GM21825 (cell line): ENCODE measurements around the gene PLXNA4.

ENCODE experiments used
- ATAC-seq: cut with Tn5 transposase; IDR thresholded peaks from one replicate; pipeline ENCODE4 v1.9.1; 2021; ENCODE audit warnings: mild to moderate bottlenecking, moderate library complexity; ENCODE audit not compliant: unreplicated experiment

The PLXNA4 gene

DNA sequence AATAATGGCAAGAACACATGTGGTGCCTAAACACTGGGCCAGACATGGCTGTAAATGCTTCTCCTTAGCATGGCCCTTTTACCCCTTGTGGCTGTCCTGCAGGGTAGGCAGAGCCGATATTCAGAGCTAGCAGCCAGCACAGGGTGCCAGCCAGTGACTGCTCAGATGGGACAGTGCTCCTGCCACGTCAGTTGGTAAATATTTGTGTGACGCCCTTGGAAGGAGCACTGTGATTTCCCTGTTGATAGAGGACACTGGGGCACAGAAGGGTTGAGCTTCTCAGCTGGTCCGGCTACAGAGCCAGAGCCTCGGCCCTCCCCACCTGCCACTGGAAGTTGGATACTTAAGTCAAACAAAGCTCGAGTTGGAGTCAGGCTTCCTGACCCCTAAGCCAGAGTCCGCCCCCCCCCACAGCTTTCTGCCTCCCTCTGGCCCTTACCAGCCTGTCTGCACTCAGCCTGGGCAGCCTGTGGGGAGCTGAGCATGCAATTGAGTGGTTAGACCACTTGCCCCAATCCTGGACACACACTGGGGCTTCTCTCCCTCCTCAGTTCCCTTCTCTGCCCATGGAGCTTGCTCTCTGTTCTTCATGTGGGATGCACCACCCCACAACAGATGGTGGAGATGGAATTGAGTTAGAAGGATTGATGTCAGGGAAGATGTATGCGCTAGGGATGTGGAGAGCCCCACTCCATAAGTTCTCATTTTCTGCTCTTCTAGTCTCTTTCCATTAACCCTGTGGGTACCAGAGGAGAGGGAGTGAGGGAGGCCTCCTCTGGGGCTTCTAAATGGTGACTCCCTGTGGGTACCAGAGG lies 350.8 kb downstream of the PLXNA4 start:
- ATAC-seq: no peak

DNA sequence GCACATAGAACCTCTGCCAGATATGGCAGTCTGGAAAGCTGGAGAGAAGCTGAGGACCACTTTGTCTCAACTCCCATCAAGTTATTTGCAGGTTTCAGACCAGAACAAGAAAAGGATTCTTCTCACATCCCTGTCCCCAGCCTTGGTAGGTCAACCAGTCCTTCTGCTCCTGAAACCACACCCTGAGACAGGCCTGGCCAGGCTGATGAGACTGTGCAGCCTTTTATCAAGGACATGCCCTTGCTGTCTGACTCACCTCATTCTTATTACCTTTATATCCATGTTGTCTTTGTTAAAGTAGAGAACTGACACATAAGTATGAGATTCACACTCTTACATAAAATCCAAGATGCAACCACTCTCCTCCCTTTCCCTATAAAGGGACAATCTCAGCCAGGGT lies 354.9 kb downstream of the PLXNA4 start:
- no peak for ATAC-seq

DNA sequence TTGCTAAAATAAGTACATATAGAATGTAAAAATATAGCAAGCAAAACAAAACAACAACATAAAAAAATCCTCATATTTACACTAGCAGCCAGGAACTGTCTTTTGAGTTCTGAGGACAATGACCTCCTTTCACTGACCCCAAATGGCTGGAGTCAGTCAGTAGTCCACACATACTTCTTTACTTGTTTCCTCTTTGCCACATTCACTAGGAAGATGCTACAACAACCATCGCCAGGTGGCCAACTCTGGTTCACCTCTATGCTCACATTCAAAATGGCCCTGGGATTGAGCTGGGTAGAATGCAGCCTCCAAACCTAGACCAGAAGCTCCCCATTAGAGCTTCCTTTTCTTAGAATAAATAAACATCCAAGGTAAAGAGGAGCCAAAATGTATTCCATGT lies 356.2 kb downstream of the PLXNA4 start:
- no peak for ATAC-seq

DNA sequence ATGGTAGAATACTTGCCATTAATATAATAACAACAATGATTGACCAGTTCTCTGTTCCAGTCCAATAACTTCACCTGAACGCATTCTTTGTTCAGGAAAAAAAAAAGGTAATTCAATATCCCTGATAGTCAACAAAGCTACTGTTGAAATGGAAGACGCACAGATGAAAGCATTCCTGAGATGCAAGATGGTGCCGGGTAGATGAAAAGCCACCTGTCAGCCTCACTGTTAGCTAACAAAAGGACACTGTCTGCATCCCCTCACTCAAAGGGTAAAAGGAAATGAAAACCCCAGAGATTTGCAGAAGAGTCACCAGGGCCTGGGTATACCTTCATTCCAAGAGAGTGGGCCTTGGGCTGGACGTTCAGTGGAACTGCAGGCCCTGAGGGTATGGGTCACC lies 357.4 kb downstream of the PLXNA4 start:
- ATAC-seq: no peak

DNA sequence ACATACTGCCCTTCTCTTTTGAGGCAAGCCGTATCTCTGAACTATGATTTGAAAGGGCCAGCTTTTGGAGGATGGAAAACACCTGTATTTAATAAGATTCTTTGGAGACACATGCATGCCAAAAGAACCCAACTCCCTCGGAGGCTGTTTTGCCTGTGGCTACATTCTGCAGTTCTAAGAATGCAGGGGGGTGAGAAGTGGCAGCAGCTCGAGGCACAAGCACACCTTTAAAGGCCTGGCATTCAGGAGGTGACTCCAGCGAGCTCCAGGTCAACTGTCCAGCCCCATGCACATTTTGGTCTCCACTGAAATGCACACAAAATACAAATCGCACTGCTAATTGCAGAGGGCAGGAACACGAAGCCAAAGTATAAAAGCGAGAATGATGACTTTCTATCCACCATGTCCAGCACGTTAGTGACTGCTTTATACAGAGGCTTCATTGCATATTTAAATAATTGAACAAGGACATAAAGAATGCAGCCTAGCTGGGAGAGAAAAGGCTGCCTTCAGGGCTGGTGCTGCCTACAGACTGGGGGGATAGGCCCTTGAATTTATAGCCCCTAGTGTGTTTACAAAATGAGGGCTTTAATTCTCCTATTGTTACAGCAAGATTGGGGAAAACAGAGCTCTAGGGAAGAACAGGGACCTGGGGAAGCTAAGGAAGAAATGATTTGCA lies 359.3 kb downstream of the PLXNA4 start:
- ATAC-seq: no peak

DNA sequence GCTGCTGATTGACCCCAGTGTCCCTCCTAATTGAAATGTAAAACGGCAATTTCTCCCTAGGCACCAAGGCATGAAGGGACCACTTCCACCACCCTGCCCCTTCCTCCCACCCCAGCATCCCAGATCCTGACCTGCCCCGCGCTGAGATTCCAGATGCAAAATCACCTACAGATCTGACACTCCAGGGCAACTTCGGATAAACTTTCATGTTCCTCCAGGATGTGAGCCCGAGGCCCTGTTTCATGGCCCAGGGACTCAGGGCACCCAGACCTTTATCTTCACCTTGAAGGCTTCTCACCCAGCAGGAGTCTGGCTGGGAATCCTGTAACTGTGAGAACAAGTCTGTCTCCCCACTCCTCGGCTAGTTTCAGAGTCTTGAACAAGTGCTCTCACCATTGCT lies 361.8 kb downstream of the PLXNA4 start:
- no peak for ATAC-seq

DNA sequence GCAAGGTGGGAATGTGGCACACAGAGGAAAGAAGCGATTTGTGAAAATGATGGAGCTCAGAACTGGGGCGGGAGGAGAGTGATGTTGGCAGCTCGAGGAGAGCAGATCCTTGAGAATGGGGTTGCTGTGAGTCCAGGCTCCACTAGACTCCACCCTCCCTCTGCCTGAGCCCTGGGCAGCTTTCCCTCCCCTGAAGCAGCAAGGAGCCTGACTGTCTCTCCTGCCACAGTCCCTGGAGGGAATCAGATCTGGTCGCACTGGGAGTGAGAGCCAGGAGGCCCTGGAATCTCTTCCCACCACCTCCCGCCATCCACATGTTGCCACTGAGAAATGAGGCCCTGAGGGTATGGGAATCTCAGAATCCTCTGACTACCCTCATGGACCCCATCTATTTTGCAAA lies 362.7 kb downstream of the PLXNA4 start:
- ATAC-seq: no peak

DNA sequence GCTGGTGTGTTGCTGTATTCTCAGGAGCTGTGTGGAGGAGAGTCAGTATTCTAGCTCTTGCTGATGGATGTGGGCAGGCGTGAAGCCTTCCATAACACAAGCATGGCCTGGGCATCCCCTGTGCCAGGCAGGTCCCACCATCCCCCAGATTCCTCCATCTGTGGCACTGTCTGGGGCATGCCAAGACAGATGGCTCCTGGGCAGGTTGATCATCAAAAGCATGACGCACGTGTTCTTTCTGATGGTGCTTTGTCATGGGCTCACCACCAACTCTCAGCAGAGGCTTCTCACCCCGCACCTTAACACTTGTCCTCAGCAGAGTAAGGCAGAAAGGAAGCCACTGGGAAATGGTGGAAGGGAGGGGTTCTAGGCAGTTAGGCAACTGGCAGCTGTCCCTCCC lies 364.3 kb downstream of the PLXNA4 start:
- no peak for ATAC-seq

DNA sequence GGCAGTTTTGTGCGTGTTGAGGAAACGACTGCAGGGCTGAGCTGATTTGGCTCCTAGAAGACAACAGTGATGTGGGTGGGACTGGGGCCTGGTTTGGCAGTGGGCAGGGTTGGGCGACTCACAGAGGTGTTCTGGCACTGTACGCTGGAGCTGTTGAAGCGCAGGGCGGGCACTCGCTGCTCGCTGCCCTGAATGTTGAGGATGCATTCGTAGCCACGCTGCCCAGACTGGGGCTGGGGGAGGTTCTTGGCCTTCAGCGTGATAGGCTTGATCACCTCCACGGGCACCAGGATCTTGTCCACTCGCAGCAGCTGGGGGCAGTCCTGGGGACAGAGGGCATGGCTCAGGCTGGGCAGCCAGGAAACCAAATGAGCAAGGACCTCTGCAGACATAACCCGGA lies 365.4 kb downstream of the PLXNA4 start:
- ATAC-seq: no peak

DNA sequence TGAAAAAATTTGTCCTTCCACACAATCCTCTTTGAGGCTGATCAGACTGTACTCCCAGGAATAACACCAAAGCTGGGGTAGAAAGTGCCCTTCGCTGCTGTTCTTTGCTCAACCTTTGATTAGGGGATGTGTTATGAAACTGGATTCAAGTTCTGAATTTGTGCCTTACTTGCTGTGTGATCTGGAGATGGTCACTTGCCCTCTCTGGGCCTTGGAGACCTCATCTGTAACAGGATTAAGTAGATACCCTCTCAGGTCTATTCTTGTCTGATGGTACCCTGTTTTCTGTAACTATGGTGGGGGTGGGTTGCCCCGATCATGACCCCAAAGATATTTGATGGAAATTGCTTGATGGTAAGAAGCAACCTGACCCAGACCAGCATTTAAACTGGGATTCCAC lies 368.5 kb downstream of the PLXNA4 start:
- ATAC-seq: no peak

DNA sequence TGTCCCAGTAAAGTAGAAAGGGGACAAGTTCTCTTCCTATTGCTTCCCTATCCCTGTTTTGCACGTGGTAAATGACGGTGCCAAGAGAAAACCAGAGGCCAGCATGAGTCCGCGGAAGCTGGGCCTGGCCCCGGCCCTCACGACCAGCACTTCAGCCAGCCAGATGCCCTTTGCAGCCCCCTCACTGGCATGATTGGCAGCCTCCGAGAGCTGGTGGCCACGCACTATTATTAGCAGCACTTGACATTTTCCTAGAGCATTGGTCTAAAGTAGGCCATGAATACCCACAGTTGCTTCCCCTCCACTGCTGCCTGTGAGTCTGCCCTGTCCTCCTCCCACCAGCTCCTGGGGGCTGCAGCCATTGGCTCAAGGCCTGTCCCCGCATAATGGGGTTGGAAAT lies 369.1 kb downstream of the PLXNA4 start:
- no peak for ATAC-seq

DNA sequence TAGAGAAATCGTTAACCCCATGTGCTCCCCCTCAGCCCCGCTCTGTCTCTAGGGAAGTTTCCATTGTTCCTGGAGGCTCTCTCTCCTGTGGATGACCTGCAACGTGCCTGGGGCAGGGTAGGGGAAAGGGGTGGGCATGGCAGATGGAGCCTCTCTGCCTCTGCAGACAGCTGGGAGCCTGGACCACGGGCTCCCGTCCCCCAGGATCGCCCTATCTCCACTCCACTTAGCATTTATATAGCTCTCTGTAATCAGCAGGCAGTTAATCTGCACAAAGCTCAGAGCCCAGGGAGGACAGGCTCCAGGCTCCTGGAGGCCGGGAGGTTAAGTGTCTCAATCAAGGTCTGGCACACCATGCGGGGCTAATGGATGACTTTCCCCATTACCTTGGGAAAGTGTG lies 369.7 kb downstream of the PLXNA4 start:
- ATAC-seq: no peak

DNA sequence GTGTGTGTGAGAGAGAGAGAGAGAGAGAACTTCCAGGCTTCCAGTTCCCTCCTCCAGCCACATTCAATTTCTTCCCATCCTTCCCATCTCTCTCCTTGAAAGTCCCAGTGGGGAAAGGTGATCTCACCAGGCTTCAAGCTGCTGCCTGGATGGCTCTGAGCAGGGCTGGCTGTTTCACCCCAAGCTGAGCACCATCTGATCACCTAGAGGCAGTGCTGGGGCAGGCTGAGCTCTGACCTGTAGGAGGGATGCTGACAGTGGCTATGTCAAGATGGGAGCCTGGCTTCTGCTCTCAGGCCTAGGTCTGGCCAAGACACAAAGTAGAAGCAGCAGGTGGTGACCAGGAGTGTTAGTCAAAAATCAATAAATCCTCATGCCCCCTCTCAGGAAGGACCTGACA lies 370.8 kb downstream of the PLXNA4 start:
- no peak for ATAC-seq

DNA sequence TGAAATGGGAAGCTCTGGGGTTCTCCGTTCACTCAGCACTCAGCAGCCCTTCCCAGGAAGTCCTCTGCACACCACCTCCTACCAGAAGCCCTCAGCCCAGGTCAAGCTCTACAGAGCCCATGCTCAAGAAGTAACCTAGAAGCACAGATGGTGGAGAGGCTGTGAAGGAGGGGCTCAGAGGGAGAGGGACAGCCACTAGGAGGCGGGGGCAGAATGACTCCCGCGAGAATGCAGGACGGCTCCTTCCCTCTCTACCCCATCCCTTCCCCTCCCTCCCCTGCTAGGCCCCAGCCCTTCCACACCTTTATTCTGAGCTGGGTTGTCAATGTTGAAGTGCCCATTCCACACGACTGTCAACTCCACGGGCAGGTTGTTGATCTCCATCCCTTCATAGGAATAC lies 373.2 kb downstream of the PLXNA4 start:
- no peak for ATAC-seq

DNA sequence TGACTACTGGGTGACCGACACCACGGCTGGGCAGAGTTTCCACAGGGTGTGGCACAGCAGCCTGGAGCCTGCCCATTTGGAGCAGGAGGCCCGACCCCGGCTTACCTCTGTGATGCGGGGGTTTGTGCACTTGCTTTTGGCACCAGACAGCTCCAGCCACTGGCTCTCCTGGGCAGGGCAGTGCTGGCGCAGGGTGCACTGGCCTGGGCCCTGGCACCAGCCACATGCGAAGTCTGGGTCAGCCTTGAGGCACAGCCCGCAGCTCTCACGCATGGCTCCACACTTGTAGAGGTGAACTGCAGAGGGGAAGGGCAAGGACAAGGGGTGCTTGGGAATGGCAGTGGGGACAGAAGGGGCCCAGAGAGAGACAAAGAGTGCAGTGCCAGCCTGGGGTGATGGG lies 373.7 kb downstream of the PLXNA4 start:
- ATAC-seq: no peak

DNA sequence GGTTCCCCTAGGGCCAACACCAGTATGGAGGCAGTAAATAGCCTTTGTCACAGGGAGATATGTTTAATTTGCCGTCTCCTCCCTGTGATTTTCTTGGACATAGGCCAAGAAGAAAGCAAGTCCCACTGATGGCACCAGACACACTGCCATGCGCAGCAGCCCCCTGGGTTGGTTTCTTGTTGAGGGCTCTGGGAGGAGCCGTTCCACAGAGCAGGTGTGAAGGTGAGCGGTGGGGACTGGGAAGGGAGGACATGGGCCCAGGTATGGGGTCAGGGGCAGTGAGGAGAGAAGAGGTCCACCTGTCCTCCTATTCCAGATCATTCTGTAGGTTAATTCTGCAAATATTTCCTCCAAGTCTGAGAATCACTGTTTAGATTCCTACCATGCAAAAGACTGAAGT lies 376.1 kb downstream of the PLXNA4 start:
- no peak for ATAC-seq

DNA sequence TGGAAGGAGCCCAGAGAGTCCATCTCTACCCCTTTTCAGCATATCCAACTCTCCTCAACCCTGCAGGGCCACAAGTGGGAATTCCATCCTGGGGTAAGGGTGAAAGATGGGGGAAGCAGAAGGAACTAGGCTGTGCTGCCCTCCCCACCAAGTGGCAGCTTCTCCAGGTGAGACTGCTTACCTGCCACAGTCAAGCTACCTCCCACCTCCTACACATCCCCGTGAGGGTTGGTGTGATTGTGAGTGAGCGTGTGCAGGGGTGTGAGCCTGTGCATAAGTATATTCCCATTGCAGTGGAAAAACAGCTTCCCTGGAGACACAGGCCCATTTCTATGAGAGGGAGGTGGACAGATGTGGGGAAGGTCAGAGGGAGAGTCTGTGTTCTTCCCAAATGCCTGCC lies 376.6 kb downstream of the PLXNA4 start:
- no peak for ATAC-seq

DNA sequence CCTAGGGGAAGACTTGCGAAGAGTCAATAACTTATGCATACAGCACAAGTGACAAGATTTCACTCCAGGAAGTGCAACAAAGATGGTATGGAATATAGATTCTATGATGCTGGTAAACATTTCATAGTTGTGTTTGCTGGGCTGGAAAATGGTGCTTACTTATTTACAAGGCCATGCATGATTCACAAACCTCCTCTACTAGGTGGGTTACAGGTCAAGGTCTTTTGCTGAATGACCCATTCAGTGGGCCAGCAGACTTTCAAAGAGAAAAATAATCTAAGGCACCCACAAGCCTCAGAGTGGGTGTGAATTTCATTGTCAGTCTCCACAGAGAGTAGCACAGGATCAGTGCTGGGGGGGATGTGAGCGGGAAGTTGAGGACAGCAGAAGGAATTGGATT lies 378.5 kb downstream of the PLXNA4 start:
- ATAC-seq: no peak

DNA sequence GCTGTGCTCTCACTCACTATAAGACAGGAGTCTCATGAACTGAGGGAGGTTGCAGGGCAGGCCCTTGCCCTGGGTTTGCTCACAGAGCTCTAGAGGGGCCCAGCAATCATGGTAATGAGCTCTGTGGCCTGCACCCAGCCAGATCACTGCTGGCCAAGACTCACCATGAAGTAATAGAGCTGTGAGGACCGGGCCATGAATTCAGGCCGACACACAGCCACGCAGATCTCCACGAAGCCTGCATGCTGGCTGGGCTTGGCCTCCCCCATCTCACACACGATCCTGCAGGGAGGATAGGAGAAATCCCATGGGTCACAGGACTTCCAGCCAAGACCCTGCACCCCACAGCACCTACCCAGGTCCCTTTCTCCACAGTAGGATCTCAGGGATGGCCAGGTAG lies 382.4 kb downstream of the PLXNA4 start:
- no peak for ATAC-seq

DNA sequence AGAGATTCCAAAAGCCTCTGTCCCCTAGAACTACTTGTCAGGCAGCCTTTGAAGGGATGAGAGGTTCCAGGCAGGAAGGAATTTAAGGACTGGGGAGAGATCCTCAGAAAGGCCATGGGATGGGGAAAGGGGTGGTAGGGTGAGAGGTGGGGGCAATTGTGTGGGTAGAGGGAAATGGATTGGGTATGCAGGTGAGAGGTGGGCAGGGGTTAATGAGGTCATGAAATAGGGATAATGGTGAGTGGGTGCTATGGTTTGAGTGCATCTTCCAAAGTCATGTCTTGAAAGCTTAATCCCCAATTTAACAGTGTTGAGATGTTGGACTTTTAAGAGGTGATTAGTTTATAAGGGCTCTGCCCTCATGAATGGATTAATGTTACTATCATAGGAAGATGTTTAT lies 383.5 kb downstream of the PLXNA4 start:
- no peak for ATAC-seq

DNA sequence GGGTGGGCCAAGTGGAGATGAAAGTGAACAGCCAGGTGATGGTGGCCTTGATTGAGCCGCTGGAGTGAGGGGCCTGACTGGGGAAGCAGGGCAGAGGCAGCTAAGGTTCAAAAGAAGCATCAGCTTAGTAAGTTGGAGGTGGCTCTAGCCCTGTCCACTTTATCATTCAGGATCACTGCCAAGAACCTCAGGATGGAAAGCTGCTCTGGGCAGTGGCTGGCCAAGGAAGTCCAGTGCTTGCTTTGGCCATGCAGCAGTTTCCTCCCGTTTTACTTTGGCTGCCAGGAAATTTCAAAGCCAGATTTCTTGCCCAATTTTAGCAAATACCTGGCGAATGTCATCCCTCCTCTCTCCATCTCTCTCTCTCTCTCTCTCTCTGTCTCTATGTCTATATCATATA lies 384.9 kb downstream of the PLXNA4 start:
- no peak for ATAC-seq

DNA sequence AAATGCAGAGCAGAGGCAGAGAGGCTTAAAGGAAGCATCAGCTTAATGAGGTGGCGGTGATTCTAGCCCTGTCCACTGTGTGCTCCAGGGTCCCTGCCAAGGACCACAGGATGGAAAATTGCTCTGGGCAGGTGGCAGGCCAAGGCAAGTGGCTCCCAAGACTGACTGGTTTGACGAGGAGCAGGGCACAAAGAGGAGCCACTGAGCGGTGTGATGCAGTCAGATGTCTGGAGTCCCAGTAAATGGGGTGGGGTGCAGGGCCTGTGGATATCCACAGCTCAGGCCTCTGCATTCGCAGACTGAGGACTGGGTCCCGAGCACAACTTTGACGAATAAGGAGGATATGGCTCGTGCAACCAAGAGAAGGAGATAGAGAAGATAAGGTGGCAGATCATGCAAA lies 385.6 kb downstream of the PLXNA4 start:
- no peak for ATAC-seq

DNA sequence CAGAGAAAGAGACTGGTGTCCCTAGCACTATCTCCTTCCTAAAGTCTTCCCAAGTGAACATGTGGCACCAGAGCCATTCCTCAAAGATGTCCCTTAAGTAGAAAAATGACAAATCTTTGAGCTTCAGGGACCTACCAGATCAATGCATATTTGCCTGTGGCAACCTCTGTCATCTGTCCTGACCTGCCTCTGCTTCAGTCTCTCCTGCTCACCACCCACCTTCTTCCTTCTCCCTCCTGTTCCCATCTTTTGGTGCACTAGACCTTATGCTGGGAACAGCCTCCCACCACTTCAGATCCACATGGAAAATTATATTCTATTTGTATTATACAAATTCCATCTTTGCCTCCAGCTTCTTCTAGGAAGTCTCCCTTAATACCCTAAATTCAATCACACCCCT lies 386.4 kb downstream of the PLXNA4 start:
- no peak for ATAC-seq
